Measurements from ENCODE around the gene DGKG. TPM values are rescaled to one million over a fixed set of nuclear protein-coding genes. Genes with fewer than 3 reads are reported as not detected.

Gene DGKG
- total RNA-seq, 4 donors from 2014 or later, result 1.1 to 9.5 (median 1.7) TPM

- no peak overlapping the region for H3K4me3 ChIP-seq (ENCODE audit: low read depth, poor library complexity, severe bottlenecking)
- WGBS, 2 donors, result 75 to 78% methylated on average over 5 of the region's 5 CpGs
- DNase-seq (ENCODE audit: low spot score in 2 of 2), result no peak
- intact Hi-C loops (cut with DNase I; ENCODE audit: low total_unique reads), result no loop called here
- TF ChIP-seq POLR2A (IDR thresholded peaks at IDR 0.05) (no peak), CTCF (IDR thresholded peaks at IDR 0.05) (no peak)
These were observed 127.9 kb downstream of the DGKG start for GRCh38 chr3:186234152-186234551.

GRCh38 chr3:186226482-186226881 lies 135.6 kb downstream of the DGKG start:
- no peak for DNase-seq (ENCODE audit: low spot score in 2 of 2)
- TF ChIP-seq CTCF (IDR thresholded peaks at IDR 0.05), result no peak
- no peak for TF ChIP-seq POLR2A (IDR thresholded peaks at IDR 0.05)
- H3K4me3 ChIP-seq (ENCODE audit: low read depth, poor library complexity, severe bottlenecking), result no peak overlapping the region
- 92 to 97% methylated on average over 2 of the region's 2 CpGs for WGBS, 2 donors
- intact Hi-C loops (cut with DNase I; ENCODE audit: low total_unique reads), result no loop called here

GRCh38 chr3:186225603-186226002 lies 136.4 kb downstream of the DGKG start:
- intact Hi-C loops (cut with DNase I; ENCODE audit: low total_unique reads), result no loop called here
- DNase-seq (ENCODE audit: low spot score in 2 of 2), result no peak
- WGBS, 2 donors, result 32 to 40% methylated on average over 6 of the region's 6 CpGs
- no peak overlapping the region for H3K4me3 ChIP-seq (ENCODE audit: low read depth, poor library complexity, severe bottlenecking)
- no peak for TF ChIP-seq CTCF (IDR thresholded peaks at IDR 0.05)
- no peak for TF ChIP-seq POLR2A (IDR thresholded peaks at IDR 0.05)

- intact Hi-C loops (cut with DNase I; ENCODE audit: low total_unique reads), result no loop called here
- 83 to 87% methylated on average over 7 of the region's 7 CpGs for WGBS, 2 donors
These were observed 137.9 kb downstream of the DGKG start for GRCh38 chr3:186224041-186224610.

GRCh38 chr3:186223476-186223875 lies 138.6 kb downstream of the DGKG start:
- no peak overlapping the region for H3K4me3 ChIP-seq (ENCODE audit: low read depth, poor library complexity, severe bottlenecking)
- TF ChIP-seq CTCF (IDR thresholded peaks at IDR 0.05) (no peak), POLR2A (IDR thresholded peaks at IDR 0.05) (no peak)
- intact Hi-C loops (cut with DNase I; ENCODE audit: low total_unique reads), result no loop called here
- peak in 1 of 2 donors; percentile 13 for DNase-seq (ENCODE audit: low spot score in 2 of 2)
- 64 to 67% methylated on average over 5 of the region's 5 CpGs for WGBS, 2 donors

More at GRCh38 chr3:186224041-186224610, 137.9 kb downstream of the DGKG start:
- DNase-seq (ENCODE audit: low spot score in 2 of 2), result peak in 1 of 2 donors; percentile 34
- TF ChIP-seq CTCF (IDR thresholded peaks at IDR 0.05), result no peak
- TF ChIP-seq POLR2A (IDR thresholded peaks at IDR 0.05), result no peak
- no peak overlapping the region for H3K4me3 ChIP-seq (ENCODE audit: low read depth, poor library complexity, severe bottlenecking)

All from lower leg skin (tissue), 4 donors.